GM23338 (cell line): Measurements from ENCODE around the gene HSF5. TPM values are rescaled to one million over a fixed set of nuclear protein-coding genes. Genes with fewer than 3 reads are reported as not detected.

Experiments used
- ATAC-seq: fragments of 200-7000 bp; cut with Tn5 transposase; 3 replicates; pipeline ENCODE4 v1.9.1; 2020
- DNase-seq: peaks from one replicate; pipeline ENCODE4 v3.0.0-alpha.2; 2015; ENCODE audit warnings: low spot score
- H2AFZ ChIP-seq: fragments of 200-600 bp; sonication (generic); 2 replicates; pipeline ENCODE4 v1.8.0; 2016; ENCODE audit warnings: antibody characterized with exemption, mild to moderate bottlenecking, moderate library complexity
- H3F3A ChIP-seq: fragments of 200-600 bp; sonication (generic); replicated peaks from 2 replicates; pipeline ENCODE4 v1.8.0; 2017; ENCODE audit warnings: antibody characterized with exemption, mixed run types, low read depth
- H3K27ac ChIP-seq: fragments of 200-600 bp; sonication (generic); 2 replicates; pipeline ENCODE4 v1.6.1; 2016; ENCODE audit warnings: low read depth
- H3K27me3 ChIP-seq: fragments of 200-600 bp; sonication (generic); 2 replicates; pipeline ENCODE4 v1.8.0; 2016; ENCODE audit warnings: mild to moderate bottlenecking, mixed run types, moderate library complexity; ENCODE audit not compliant: insufficient read depth
- H3K36me3 ChIP-seq: fragments of 200-600 bp; sonication (generic); 2 replicates; pipeline ENCODE4 v1.8.0; 2016; ENCODE audit warnings: mild to moderate bottlenecking; ENCODE audit not compliant: insufficient read depth
- H3K4me1 ChIP-seq: fragments of 200-600 bp; sonication (generic); 2 replicates; pipeline ENCODE4 v1.8.0; 2016; ENCODE audit warnings: mild to moderate bottlenecking, moderate library complexity; ENCODE audit not compliant: insufficient read depth
- H3K4me2 ChIP-seq: fragments of 200-600 bp; sonication (generic); 2 replicates; pipeline ENCODE4 v1.7.1; 2017; ENCODE audit warnings: mixed run types
- H3K4me3 ChIP-seq: fragments of 200-600 bp; sonication (generic); 2 replicates; pipeline ENCODE4 v1.6.1; 2016; ENCODE audit warnings: mixed run types
- H3K79me2 ChIP-seq: fragments of 200-600 bp; sonication (generic); replicated peaks from 2 replicates; pipeline ENCODE4 v1.8.0; 2017; ENCODE audit warnings: mild to moderate bottlenecking; ENCODE audit not compliant: insufficient read depth
- H3K9me2 ChIP-seq: fragments of 200-600 bp; sonication (generic); 2 replicates; pipeline ENCODE4 v1.8.0; 2017; ENCODE audit not compliant: insufficient read depth
- H4K20me1 ChIP-seq: fragments of 200-600 bp; sonication (generic); replicated peaks from 2 replicates; pipeline ENCODE4 v1.8.0; 2017; ENCODE audit warnings: mild to moderate bottlenecking; ENCODE audit not compliant: insufficient read depth
- H3K27ac Mint-ChIP-seq: 2 replicates; pipeline ENCODE4 v1.8.0; 2020; ENCODE audit warnings: inconsistent platforms, mild to moderate bottlenecking, moderate library complexity, mixed read lengths
- H3K27me3 Mint-ChIP-seq: 3 replicates; pipeline ENCODE4 v1.8.0; 2022; ENCODE audit warnings: low read depth, mild to moderate bottlenecking, moderate library complexity, mixed read lengths, inconsistent platforms; ENCODE audit not compliant: insufficient read depth, poor library complexity
- H3K36me3 Mint-ChIP-seq: 3 replicates; pipeline ENCODE4 v1.8.0; 2021; ENCODE audit warnings: low read depth, mild to moderate bottlenecking, inconsistent platforms, moderate library complexity, mixed read lengths
- H3K4me1 Mint-ChIP-seq: 3 replicates; pipeline ENCODE4 v1.8.0; 2020; ENCODE audit warnings: mild to moderate bottlenecking, inconsistent platforms, mixed read lengths
- H3K4me3 Mint-ChIP-seq: 3 replicates; pipeline ENCODE4 v1.8.0; 2021; ENCODE audit warnings: moderate library complexity, mild to moderate bottlenecking, inconsistent platforms, mixed read lengths
- H3K9me3 Mint-ChIP-seq: 3 replicates; pipeline ENCODE4 v1.8.0; 2020; ENCODE audit warnings: moderate library complexity, mild to moderate bottlenecking, inconsistent platforms, mixed read lengths
- CREB1 ChIP-seq: fragments of 250-450 bp; sonication (Bioruptor Pico); IDR thresholded peaks from 2 replicates; pipeline ENCODE4 v1.5.0; 2020; ENCODE audit warnings: low read depth, mild to moderate bottlenecking, moderate library complexity
- EZH2 ChIP-seq: fragments of 200-600 bp; sonication (generic); IDR thresholded peaks from one replicate; pipeline ENCODE4 v1.8.0; 2017; ENCODE audit warnings: antibody characterized with exemption, mild to moderate bottlenecking, low read depth; ENCODE audit not compliant: unreplicated experiment
- EZH2phosphoT487 ChIP-seq: fragments of 200-600 bp; sonication (generic); IDR thresholded peaks from one replicate; pipeline ENCODE4 v1.8.1; 2018; ENCODE audit warnings: antibody characterized with exemption; ENCODE audit not compliant: unreplicated experiment
- JUNB ChIP-seq: IDR thresholded peaks from one replicate; pipeline ENCODE4 v1.6.1; 2016; ENCODE audit warnings: antibody characterized with exemption; ENCODE audit not compliant: unreplicated experiment
- NANOG ChIP-seq: IDR thresholded peaks from 2 replicates; pipeline ENCODE4 v1.6.1; 2016; ENCODE audit warnings: antibody characterized with exemption, borderline replicate concordance
- POLR2AphosphoS5 ChIP-seq: IDR thresholded peaks from 2 replicates; pipeline ENCODE4 v1.6.1; 2016; ENCODE audit warnings: antibody characterized with exemption, low read depth
- STAT1 ChIP-seq: IDR thresholded peaks from one replicate; pipeline ENCODE4 v1.6.1; 2016; ENCODE audit warnings: antibody characterized with exemption; ENCODE audit not compliant: unreplicated experiment
- ZNF114 ChIP-seq: fragments of 250-450 bp; sonication (Bioruptor Pico); IDR thresholded peaks from 2 replicates; pipeline ENCODE4 v1.5.0; 2020; ENCODE audit warnings: mild to moderate bottlenecking, moderate library complexity
- ZNF331 ChIP-seq: fragments of 250-450 bp; sonication (Bioruptor Pico); IDR thresholded peaks from 2 replicates; pipeline ENCODE4 v1.5.0; 2020; ENCODE audit warnings: low read depth, mild to moderate bottlenecking, moderate library complexity
- polyA plus RNA-seq: library from polyadenylated mRNA; unstranded; fragments of >200 nt; fragmentation: Nextera tagmentation; extraction: Ambion mirVana; gene quantifications from 2 replicates; pipeline ENCODE4 v1.2.1, GENCODE V29; 2016
- total RNA-seq: library from RNA; depleted of rRNA; stranded (reverse); fragments of >200 nt; shearing (Covaris generic); gene quantifications from 2 replicates; pipeline ENCODE4 v1.2.3, GENCODE V29; 2014
- TF ChIP-seq, protein P1 (sequence below): fragments of 250-450 bp; sonication (Bioruptor Pico); IDR thresholded peaks from 2 replicates; pipeline ENCODE4 v1.5.0; 2020; ENCODE audit warnings: mild to moderate bottlenecking, moderate library complexity
- TF ChIP-seq, protein P2 (sequence below): IDR thresholded peaks from 2 replicates; pipeline ENCODE4 v1.6.1; 2016; ENCODE audit warnings: antibody characterized with exemption
- TF ChIP-seq, protein P3 (sequence below), 2 experiments: fragments of 200-600 bp in 1 of 2; sonication (generic) in 1 of 2; conservative IDR thresholded peaks; 2 replicates each; pipeline versions ENCODE4 v1.5.1 to v1.6.1; 2016 to 2017; ENCODE audit warnings: antibody characterized with exemption in 2 of 2, low read depth in 2 of 2, mild to moderate bottlenecking in 2 of 2, moderate library complexity in 1 of 2
- TF ChIP-seq, protein P4 (sequence below): IDR thresholded peaks from one replicate; pipeline ENCODE4 v1.6.1; 2018; ENCODE audit warnings: antibody characterized with exemption; ENCODE audit not compliant: unreplicated experiment

HSF5 gene
- total and polyA plus RNA-seq, 2 experiments from 2014 or later, result 0.24 TPM; not detected in 1

DNA sequence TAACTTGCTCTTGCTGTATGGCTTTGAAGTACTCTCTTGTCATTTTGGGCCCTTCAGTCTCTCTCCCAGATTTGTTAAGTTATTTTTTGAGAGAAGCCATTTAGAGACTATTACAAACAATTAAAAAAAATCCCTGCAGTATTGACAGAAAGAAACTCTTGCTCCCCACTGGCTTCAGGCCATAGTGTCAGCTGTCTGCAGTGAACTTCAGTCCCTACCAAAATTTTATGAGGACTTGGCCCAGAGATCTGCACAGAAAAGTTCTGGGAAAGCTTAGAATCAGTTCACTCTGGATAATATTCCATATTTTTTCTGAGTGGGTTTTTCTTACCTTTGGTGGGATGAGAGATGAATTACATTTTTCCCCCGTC lies 105.4 kb downstream of the HSF5 start:
- peaks cover 12% of the 10 kb centered on the region for H3K4me1 Mint-ChIP-seq
- no peak overlapping the region for H3K4me3 ChIP-seq
- no peaks in the 10 kb centered on the region for H4K20me1 ChIP-seq
- DNase-seq (no peak), ATAC-seq (no peak)
- H3K9me2 ChIP-seq, result no peaks in the 10 kb centered on the region; the same call in 1 of the 2 replicates
- no peaks in the 10 kb centered on the region for H3K79me2 ChIP-seq
- no peak overlapping the region for H2AFZ ChIP-seq
- no peak overlapping the region for H3K27ac Mint-ChIP-seq
- no peaks in the 10 kb centered on the region for H3K36me3 Mint-ChIP-seq
- no peak overlapping the region for H3K27ac ChIP-seq
- H3K4me1 ChIP-seq, result peaks cover under 1% of the 10 kb centered on the region; the same call in 1 of the 2 replicates
- H3F3A ChIP-seq, result no peaks in the 10 kb centered on the region
- no peak overlapping the region for H3K4me2 ChIP-seq
- no peaks in the 10 kb centered on the region for H3K9me3 Mint-ChIP-seq
- TF ChIP-seq STAT1 (no peak), ZNF331 (CRISPR knock-in tag) (no peak), JUNB (no peak), ZNF114 (CRISPR knock-in tag) (no peak), EZH2 (no peak), CREB1 (no peak), NANOG (no peak), EZH2phosphoT487 (no peak), POLR2AphosphoS5 (no peak)
- TF ChIP-seq, protein P1, sequence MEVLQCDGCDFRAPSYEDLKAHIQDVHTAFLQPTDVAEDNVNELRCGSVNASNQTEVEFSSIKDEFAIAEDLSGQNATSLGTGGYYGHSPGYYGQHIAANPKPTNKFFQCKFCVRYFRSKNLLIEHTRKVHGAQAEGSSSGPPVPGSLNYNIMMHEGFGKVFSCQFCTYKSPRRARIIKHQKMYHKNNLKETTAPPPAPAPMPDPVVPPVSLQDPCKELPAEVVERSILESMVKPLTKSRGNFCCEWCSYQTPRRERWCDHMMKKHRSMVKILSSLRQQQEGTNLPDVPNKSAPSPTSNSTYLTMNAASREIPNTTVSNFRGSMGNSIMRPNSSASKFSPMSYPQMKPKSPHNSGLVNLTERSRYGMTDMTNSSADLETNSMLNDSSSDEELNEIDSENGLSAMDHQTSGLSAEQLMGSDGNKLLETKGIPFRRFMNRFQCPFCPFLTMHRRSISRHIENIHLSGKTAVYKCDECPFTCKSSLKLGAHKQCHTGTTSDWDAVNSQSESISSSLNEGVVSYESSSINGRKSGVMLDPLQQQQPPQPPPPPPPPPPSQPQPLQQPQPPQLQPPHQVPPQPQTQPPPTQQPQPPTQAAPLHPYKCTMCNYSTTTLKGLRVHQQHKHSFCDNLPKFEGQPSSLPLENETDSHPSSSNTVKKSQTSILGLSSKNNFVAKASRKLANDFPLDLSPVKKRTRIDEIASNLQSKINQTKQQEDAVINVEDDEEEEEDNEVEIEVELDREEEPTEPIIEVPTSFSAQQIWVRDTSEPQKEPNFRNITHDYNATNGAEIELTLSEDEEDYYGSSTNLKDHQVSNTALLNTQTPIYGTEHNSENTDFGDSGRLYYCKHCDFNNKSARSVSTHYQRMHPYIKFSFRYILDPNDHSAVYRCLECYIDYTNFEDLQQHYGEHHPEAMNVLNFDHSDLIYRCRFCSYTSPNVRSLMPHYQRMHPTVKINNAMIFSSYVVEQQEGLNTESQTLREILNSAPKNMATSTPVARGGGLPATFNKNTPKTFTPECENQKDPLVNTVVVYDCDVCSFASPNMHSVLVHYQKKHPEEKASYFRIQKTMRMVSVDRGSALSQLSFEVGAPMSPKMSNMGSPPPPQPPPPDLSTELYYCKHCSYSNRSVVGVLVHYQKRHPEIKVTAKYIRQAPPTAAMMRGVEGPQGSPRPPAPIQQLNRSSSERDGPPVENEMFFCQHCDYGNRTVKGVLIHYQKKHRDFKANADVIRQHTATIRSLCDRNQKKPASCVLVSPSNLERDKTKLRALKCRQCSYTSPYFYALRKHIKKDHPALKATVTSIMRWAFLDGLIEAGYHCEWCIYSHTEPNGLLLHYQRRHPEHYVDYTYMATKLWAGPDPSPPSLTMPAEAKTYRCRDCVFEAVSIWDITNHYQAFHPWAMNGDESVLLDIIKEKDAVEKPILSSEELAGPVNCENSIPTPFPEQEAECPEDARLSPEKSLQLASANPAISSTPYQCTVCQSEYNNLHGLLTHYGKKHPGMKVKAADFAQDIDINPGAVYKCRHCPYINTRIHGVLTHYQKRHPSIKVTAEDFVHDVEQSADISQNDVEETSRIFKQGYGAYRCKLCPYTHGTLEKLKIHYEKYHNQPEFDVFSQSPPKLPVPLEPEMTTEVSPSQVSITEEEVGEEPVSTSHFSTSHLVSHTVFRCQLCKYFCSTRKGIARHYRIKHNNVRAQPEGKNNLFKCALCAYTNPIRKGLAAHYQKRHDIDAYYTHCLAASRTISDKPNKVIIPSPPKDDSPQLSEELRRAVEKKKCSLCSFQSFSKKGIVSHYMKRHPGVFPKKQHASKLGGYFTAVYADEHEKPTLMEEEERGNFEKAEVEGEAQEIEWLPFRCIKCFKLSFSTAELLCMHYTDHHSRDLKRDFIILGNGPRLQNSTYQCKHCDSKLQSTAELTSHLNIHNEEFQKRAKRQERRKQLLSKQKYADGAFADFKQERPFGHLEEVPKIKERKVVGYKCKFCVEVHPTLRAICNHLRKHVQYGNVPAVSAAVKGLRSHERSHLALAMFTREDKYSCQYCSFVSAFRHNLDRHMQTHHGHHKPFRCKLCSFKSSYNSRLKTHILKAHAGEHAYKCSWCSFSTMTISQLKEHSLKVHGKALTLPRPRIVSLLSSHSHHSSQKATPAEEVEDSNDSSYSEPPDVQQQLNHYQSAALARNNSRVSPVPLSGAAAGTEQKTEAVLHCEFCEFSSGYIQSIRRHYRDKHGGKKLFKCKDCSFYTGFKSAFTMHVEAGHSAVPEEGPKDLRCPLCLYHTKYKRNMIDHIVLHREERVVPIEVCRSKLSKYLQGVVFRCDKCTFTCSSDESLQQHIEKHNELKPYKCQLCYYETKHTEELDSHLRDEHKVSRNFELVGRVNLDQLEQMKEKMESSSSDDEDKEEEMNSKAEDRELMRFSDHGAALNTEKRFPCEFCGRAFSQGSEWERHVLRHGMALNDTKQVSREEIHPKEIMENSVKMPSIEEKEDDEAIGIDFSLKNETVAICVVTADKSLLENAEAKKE (CRISPR knock-in tag), result no peak
- TF ChIP-seq, protein P2, sequence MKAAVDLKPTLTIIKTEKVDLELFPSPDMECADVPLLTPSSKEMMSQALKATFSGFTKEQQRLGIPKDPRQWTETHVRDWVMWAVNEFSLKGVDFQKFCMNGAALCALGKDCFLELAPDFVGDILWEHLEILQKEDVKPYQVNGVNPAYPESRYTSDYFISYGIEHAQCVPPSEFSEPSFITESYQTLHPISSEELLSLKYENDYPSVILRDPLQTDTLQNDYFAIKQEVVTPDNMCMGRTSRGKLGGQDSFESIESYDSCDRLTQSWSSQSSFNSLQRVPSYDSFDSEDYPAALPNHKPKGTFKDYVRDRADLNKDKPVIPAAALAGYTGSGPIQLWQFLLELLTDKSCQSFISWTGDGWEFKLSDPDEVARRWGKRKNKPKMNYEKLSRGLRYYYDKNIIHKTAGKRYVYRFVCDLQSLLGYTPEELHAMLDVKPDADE, result no peak
- TF ChIP-seq, protein P3, sequence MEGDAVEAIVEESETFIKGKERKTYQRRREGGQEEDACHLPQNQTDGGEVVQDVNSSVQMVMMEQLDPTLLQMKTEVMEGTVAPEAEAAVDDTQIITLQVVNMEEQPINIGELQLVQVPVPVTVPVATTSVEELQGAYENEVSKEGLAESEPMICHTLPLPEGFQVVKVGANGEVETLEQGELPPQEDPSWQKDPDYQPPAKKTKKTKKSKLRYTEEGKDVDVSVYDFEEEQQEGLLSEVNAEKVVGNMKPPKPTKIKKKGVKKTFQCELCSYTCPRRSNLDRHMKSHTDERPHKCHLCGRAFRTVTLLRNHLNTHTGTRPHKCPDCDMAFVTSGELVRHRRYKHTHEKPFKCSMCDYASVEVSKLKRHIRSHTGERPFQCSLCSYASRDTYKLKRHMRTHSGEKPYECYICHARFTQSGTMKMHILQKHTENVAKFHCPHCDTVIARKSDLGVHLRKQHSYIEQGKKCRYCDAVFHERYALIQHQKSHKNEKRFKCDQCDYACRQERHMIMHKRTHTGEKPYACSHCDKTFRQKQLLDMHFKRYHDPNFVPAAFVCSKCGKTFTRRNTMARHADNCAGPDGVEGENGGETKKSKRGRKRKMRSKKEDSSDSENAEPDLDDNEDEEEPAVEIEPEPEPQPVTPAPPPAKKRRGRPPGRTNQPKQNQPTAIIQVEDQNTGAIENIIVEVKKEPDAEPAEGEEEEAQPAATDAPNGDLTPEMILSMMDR (conservative IDR thresholded peaks at IDR 0.05; ENCODE audit: low read depth in 2 of 2), result no peak
- TF ChIP-seq, protein P4, sequence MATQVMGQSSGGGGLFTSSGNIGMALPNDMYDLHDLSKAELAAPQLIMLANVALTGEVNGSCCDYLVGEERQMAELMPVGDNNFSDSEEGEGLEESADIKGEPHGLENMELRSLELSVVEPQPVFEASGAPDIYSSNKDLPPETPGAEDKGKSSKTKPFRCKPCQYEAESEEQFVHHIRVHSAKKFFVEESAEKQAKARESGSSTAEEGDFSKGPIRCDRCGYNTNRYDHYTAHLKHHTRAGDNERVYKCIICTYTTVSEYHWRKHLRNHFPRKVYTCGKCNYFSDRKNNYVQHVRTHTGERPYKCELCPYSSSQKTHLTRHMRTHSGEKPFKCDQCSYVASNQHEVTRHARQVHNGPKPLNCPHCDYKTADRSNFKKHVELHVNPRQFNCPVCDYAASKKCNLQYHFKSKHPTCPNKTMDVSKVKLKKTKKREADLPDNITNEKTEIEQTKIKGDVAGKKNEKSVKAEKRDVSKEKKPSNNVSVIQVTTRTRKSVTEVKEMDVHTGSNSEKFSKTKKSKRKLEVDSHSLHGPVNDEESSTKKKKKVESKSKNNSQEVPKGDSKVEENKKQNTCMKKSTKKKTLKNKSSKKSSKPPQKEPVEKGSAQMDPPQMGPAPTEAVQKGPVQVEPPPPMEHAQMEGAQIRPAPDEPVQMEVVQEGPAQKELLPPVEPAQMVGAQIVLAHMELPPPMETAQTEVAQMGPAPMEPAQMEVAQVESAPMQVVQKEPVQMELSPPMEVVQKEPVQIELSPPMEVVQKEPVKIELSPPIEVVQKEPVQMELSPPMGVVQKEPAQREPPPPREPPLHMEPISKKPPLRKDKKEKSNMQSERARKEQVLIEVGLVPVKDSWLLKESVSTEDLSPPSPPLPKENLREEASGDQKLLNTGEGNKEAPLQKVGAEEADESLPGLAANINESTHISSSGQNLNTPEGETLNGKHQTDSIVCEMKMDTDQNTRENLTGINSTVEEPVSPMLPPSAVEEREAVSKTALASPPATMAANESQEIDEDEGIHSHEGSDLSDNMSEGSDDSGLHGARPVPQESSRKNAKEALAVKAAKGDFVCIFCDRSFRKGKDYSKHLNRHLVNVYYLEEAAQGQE, result no peak
- H3K27me3 ChIP-seq, result no peaks in the 10 kb centered on the region
- no peak overlapping the region for H3K4me3 Mint-ChIP-seq
- H3K36me3 ChIP-seq, result no peaks in the 10 kb centered on the region
- H3K27me3 Mint-ChIP-seq, result no peaks in the 10 kb centered on the region
